Superior temporal gyrus (tissue), 1 donor: ENCODE measurements around the gene LDLRAD4.
A peak's percentile ranks its signal among the peaks of the same experiment; 100 is the strongest.

Experiments used
- DNase-seq: peaks from one replicate; pipeline ENCODE4 v3.0.0-alpha.2; 2016; ENCODE audit errors: extremely low spot score

The LDLRAD4 gene

GRCh38 chr18:13202571-13202970 lies 16.0 kb upstream of the LDLRAD4 start:
- DNase-seq: no peak

- no peak for DNase-seq
These were observed 12.3 kb upstream of the LDLRAD4 start for GRCh38 chr18:13206301-13206700.

GRCh38 chr18:13207294-13207693 lies 11.3 kb upstream of the LDLRAD4 start:
- no peak for DNase-seq

GRCh38 chr18:13211534-13211933 lies 7.0 kb upstream of the LDLRAD4 start:
- no peak for DNase-seq

GRCh38 chr18:13213036-13213795 lies 5.3 kb upstream of the LDLRAD4 start:
- DNase-seq: no peak

- DNase-seq: no peak
These were observed 4.0 kb upstream of the LDLRAD4 start for GRCh38 chr18:13214609-13215008.

GRCh38 chr18:13216092-13216582 lies 2.4 kb upstream of the LDLRAD4 start:
- DNase-seq: peak; percentile 93

- DNase-seq: peak; percentile 26
These were observed 1.7 kb upstream of the LDLRAD4 start for GRCh38 chr18:13216711-13217465.

- DNase-seq: peak; percentile 55
These were observed 1.0 kb upstream of the LDLRAD4 start for GRCh38 chr18:13217466-13217961.

GRCh38 chr18:13217971-13218367 lies 591 bp upstream of the LDLRAD4 start:
- DNase-seq: no peak

- peak; percentile 16 for DNase-seq
These were observed 437 bp downstream of the LDLRAD4 start for GRCh38 chr18:13218997-13219396.

- peak; percentile 60 for DNase-seq
These were observed 1.1 kb downstream of the LDLRAD4 start for GRCh38 chr18:13219593-13220159.

- peak; percentile 56 for DNase-seq
These were observed 1.9 kb downstream of the LDLRAD4 start for GRCh38 chr18:13220361-13220991.

GRCh38 chr18:13221869-13222855 lies 3.6 kb downstream of the LDLRAD4 start:
- DNase-seq: peak; percentile 73

- no peak for DNase-seq
These were observed 4.3 kb downstream of the LDLRAD4 start for GRCh38 chr18:13222856-13223281.

GRCh38 chr18:13223311-13224143 lies 5.0 kb downstream of the LDLRAD4 start:
- no peak for DNase-seq

GRCh38 chr18:13225261-13225660 lies 6.7 kb downstream of the LDLRAD4 start:
- no peak for DNase-seq

- DNase-seq: no peak
These were observed 8.1 kb downstream of the LDLRAD4 start for GRCh38 chr18:13226533-13227144.

GRCh38 chr18:13227910-13228309 lies 9.3 kb downstream of the LDLRAD4 start:
- DNase-seq: no peak
